C4-2B (cell line): ENCODE data around the gene POLE.

Source experiments
- ZFX ChIP-seq: fragments of 450-650 bp; IDR thresholded peaks from 2 replicates; pipeline ENCODE4 v1.6.1; 2017
- TF ChIP-seq, protein P1 (sequence below): fragments of 450-650 bp; conservative IDR thresholded peaks from 2 replicates; pipeline ENCODE4 v1.5.1; 2017; ENCODE audit warnings: mild to moderate bottlenecking

DNA sequence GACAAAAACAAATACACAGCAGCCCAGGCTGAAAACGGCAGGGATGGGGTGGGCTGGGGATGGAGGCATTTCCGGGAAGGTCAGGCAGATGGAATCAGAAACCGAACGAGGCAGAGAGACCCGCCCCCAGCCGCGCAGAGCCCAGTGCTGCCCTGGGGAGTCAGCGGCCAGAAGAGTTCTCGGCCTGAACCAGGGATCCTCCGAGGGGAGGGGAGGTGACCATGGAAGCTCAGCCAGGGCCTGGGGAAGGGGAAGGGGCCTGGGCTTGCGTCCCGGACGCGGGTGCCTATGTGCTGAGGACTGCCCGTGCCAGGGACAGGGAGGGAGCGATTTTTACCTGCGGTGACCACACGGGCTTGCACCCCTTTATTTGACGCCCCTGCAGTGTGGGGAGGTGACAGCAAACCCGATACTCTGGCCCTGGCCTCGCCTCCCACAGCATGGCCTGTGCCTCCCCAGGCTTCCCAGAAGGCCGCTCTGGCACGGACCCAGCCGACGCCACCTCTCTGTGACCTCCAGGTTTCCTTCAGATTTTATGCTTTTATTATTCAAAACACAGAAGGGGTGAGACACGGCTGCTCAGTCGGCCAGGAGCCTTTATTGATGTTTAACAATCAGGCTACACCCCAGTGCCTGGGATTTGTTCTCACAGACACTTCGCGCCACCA is 84.4 kb downstream of the POLE start:
- TF ChIP-seq, protein P1, sequence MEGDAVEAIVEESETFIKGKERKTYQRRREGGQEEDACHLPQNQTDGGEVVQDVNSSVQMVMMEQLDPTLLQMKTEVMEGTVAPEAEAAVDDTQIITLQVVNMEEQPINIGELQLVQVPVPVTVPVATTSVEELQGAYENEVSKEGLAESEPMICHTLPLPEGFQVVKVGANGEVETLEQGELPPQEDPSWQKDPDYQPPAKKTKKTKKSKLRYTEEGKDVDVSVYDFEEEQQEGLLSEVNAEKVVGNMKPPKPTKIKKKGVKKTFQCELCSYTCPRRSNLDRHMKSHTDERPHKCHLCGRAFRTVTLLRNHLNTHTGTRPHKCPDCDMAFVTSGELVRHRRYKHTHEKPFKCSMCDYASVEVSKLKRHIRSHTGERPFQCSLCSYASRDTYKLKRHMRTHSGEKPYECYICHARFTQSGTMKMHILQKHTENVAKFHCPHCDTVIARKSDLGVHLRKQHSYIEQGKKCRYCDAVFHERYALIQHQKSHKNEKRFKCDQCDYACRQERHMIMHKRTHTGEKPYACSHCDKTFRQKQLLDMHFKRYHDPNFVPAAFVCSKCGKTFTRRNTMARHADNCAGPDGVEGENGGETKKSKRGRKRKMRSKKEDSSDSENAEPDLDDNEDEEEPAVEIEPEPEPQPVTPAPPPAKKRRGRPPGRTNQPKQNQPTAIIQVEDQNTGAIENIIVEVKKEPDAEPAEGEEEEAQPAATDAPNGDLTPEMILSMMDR: no peak
- TF ChIP-seq ZFX: no peak
